MM.1S (cell line): ENCODE data around the gene CARD8.
A peak's percentile ranks its signal among the peaks of the same experiment; 100 is the strongest.

ENCODE experiments used
- DNase-seq: peaks from one replicate; pipeline ENCODE4 v3.0.0-alpha.2; 2015
- H2AFZ ChIP-seq: fragments of 300-600 bp; sonication (generic); 2 replicates; pipeline ENCODE4 v1.6.0; 2016; ENCODE audit warnings: antibody characterized with exemption, low read length
- H3F3A ChIP-seq: fragments of 300-600 bp; sonication (generic); 2 replicates; pipeline ENCODE4 v1.6.1; 2016; ENCODE audit warnings: mild to moderate bottlenecking, antibody characterized with exemption, low read length, moderate library complexity, mixed read lengths; ENCODE audit not compliant: insufficient read depth
- H3K27ac ChIP-seq: fragments of 300-600 bp; sonication (generic); 2 replicates; pipeline ENCODE4 v1.5.1; 2016; ENCODE audit warnings: mild to moderate bottlenecking, low read length
- H3K27me3 ChIP-seq: fragments of 300-600 bp; sonication (generic); replicated peaks from 2 replicates; pipeline ENCODE4 v1.6.0; 2016; ENCODE audit warnings: low read length; ENCODE audit not compliant: insufficient read depth
- H3K36me3 ChIP-seq: fragments of 300-600 bp; sonication (generic); replicated peaks from 2 replicates; pipeline ENCODE4 v1.6.1; 2016; ENCODE audit warnings: mild to moderate bottlenecking, low read length, mixed read lengths; ENCODE audit not compliant: insufficient read depth
- H3K4me1 ChIP-seq: fragments of 300-600 bp; sonication (generic); 2 replicates; pipeline ENCODE4 v1.6.1; 2016; ENCODE audit warnings: low read length, mixed read lengths
- H3K4me2 ChIP-seq: fragments of 300-600 bp; sonication (generic); 2 replicates; pipeline ENCODE4 v1.6.0; 2016; ENCODE audit warnings: low read depth, low read length
- H3K4me3 ChIP-seq: fragments of 300-600 bp; sonication (generic); 2 replicates; pipeline ENCODE4 v1.5.1; 2016; ENCODE audit warnings: low read length, mixed read lengths
- H3K79me2 ChIP-seq: fragments of 300-600 bp; sonication (generic); 2 replicates; pipeline ENCODE4 v1.6.1; 2016; ENCODE audit warnings: mixed run types, low read length, mixed read lengths
- H3K9ac ChIP-seq: fragments of 300-600 bp; sonication (generic); 2 replicates; pipeline ENCODE4 v1.6.1; 2016; ENCODE audit warnings: low read length, mixed read lengths
- H3K9me2 ChIP-seq: fragments of 300-600 bp; sonication (generic); replicated peaks from 2 replicates; pipeline ENCODE4 v1.6.1; 2016; ENCODE audit warnings: mild to moderate bottlenecking, low read length, mixed read lengths; ENCODE audit not compliant: insufficient read depth
- H3K9me3 ChIP-seq: fragments of 300-600 bp; sonication (generic); replicated peaks from 2 replicates; pipeline ENCODE4 v1.6.1; 2016; ENCODE audit warnings: mild to moderate bottlenecking, low read length, mixed read lengths; ENCODE audit not compliant: insufficient read depth
- H4K20me1 ChIP-seq: fragments of 300-600 bp; sonication (generic); 2 replicates; pipeline ENCODE4 v1.6.1; 2016; ENCODE audit warnings: mild to moderate bottlenecking, low read length, moderate library complexity, mixed read lengths; ENCODE audit not compliant: insufficient read depth
- EZH2 ChIP-seq: fragments of 300-600 bp; sonication (generic); optimal IDR thresholded peaks from 2 replicates; pipeline ENCODE3; 2017; ENCODE audit warnings: low read depth, mild to moderate bottlenecking, antibody characterized with exemption, low read length, mixed read lengths
- EZH2phosphoT487 ChIP-seq: fragments of 300-600 bp; sonication (generic); IDR thresholded peaks from 2 replicates; pipeline ENCODE4 v1.6.1; 2018; ENCODE audit warnings: antibody characterized with exemption, low read length
- TF ChIP-seq, protein P1 (sequence below): fragments of 300-600 bp; sonication (generic); IDR thresholded peaks from 2 replicates; pipeline ENCODE4 v1.5.1; 2016; ENCODE audit warnings: antibody characterized with exemption, low read length, mixed read lengths

The CARD8 gene

DNA sequence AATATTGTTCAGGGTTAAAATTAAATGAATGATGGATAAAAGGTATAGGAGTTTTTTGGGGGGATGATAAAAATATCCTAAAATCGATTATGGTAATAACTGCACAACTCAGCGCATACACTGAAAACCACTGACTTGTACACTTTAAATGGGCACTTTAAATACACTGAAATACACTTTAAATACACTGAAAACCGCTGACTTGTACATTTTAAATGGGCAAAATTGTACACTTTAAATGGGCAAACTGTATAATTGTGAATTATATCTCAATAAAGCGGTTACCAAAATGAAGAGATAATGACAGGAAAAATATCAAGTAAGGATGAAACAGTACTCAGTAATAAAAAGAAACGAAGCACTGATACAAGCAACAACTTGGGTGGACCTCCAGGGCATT is 87.0 kb downstream of the CARD8 start:
- Histone ChIP-seq H3K27ac (no peak overlapping the region), H4K20me1 (peaks cover 8% of the 10 kb centered on the region), H3K27me3 (no peaks in the 10 kb centered on the region), H2AFZ (no peak overlapping the region), H3K4me3 (no peak overlapping the region), H3F3A (peaks cover 3% of the 10 kb centered on the region; the same call in 1 of the 2 replicates), H3K4me1 (peaks cover 16% of the 10 kb centered on the region), H3K4me2 (peak overlapping the region; percentile 56; the same call in 1 of the 2 replicates), H3K9ac (no peak overlapping the region), H3K36me3 (no peaks in the 10 kb centered on the region; the same call in 1 of the 2 replicates), H3K9me2 (no peaks in the 10 kb centered on the region), H3K9me3 (no peaks in the 10 kb centered on the region), H3K79me2 (peaks cover 65% of the 10 kb centered on the region)
- no peak for DNase-seq
- TF ChIP-seq, protein P1, sequence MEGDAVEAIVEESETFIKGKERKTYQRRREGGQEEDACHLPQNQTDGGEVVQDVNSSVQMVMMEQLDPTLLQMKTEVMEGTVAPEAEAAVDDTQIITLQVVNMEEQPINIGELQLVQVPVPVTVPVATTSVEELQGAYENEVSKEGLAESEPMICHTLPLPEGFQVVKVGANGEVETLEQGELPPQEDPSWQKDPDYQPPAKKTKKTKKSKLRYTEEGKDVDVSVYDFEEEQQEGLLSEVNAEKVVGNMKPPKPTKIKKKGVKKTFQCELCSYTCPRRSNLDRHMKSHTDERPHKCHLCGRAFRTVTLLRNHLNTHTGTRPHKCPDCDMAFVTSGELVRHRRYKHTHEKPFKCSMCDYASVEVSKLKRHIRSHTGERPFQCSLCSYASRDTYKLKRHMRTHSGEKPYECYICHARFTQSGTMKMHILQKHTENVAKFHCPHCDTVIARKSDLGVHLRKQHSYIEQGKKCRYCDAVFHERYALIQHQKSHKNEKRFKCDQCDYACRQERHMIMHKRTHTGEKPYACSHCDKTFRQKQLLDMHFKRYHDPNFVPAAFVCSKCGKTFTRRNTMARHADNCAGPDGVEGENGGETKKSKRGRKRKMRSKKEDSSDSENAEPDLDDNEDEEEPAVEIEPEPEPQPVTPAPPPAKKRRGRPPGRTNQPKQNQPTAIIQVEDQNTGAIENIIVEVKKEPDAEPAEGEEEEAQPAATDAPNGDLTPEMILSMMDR, result no peak
- TF ChIP-seq EZH2phosphoT487 (no peak), EZH2 (no peak)

DNA sequence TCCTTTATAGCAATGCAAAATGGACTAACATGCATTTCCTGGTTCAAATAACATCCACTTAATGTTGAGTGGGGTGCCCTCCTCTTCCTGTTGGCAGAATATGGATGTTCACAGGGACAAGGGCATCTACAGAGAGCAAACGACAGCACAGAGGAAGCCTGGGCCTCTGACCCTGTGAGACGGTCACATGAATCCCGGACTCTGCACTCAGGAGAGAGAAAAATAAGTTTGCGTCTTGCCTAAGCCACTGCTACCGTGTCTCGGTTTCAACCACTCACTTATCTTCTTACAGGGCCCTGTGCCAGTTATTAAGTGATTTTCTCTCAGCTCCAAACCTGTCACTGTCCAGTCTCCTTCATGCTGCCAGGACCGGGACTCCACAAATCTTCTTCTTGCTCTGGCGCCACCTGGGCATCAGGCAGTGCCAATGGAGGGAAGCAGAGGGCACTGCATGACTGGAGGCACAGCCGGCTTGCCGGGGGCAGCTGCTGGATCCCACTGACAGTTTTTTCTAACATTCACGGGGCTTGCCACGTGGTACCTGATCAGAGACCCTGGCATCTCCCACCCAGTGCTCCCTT is 97.4 kb downstream of the CARD8 start:
- Histone ChIP-seq H3K9me2 (no peaks in the 10 kb centered on the region), H3K36me3 (peaks cover 5% of the 10 kb centered on the region; the same call in 1 of the 2 replicates), H3K4me3 (no peak overlapping the region), H3K9me3 (no peaks in the 10 kb centered on the region), H3K27me3 (no peaks in the 10 kb centered on the region), H3K27ac (no peak overlapping the region), H2AFZ (no peak overlapping the region), H3K4me2 (no peak overlapping the region), H3K4me1 (no peaks in the 10 kb centered on the region), H3F3A (no peaks in the 10 kb centered on the region), H4K20me1 (no peaks in the 10 kb centered on the region), H3K79me2 (no peaks in the 10 kb centered on the region), H3K9ac (no peak overlapping the region)
- no peak for DNase-seq
- TF ChIP-seq, protein P1, result no peak
- TF ChIP-seq EZH2 (no peak), EZH2phosphoT487 (no peak)
